Panc1 (cell line): ENCODE measurements around the gene MYCBPAP. TPM values are rescaled to one million over a fixed set of nuclear protein-coding genes. Genes with fewer than 3 reads are reported as not detected.

Source experiments
- ATAC-seq: fragments of 200-7000 bp; cut with Tn5 transposase; 2 replicates; pipeline ENCODE4 v1.9.1; 2020; ENCODE audit warnings: mild to moderate bottlenecking, moderate library complexity
- BruUV-seq: library from RNA; stranded (reverse); fragments of 400-500 nt; replicated peaks from 2 replicates; lab custom pipeline; 2021; lab: Mats Ljungman, UMichigan
- CTCF ChIA-PET: fragments of 300-600 bp; sonication (Branson Sonifier 250); formaldehyde crosslinking; loops from one replicate; lab custom pipeline; 2022; ENCODE audit warnings: antibody characterized with exemption; lab: Charles Lee
- POLR2A ChIA-PET: fragments of 300-600 bp; sonication (Branson Sonifier 250); formaldehyde crosslinking; loops from one replicate; lab custom pipeline; 2022; ENCODE audit warnings: antibody characterized with exemption; lab: Charles Lee
- DNase-seq: peaks from one replicate; pipeline ENCODE4 v3.0.0-alpha.2; 2010; ENCODE audit warnings: low read depth, low spot score
- H3K27ac ChIP-seq: 2 replicates; pipeline ENCODE4 v1.5.1; 2011; ENCODE audit warnings: mild to moderate bottlenecking, low read length, inconsistent platforms
- H3K27me3 ChIP-seq: fragments of 200-500 bp; sonication (Bioruptor generic); 2 replicates; pipeline ENCODE4 v1.6.0; 2014; ENCODE audit warnings: low read length, inconsistent platforms; ENCODE audit not compliant: control insufficient read depth, insufficient read depth
- H3K36me3 ChIP-seq: fragments of 200-500 bp; sonication (Bioruptor generic); 2 replicates; pipeline ENCODE4 v1.5.1; 2014; ENCODE audit warnings: inconsistent platforms, mild to moderate bottlenecking, low read length, moderate library complexity; ENCODE audit not compliant: control insufficient read depth, insufficient read depth
- H3K4me1 ChIP-seq: 2 replicates; pipeline ENCODE4 v1.5.1; 2011; ENCODE audit warnings: inconsistent platforms, mild to moderate bottlenecking, low read length, moderate library complexity; ENCODE audit not compliant: control insufficient read depth, insufficient read depth
- H3K4me3 ChIP-seq, 2 experiments: 2 replicates each; pipeline ENCODE4 v1.5.1; 2011 to 2012; ENCODE audit warnings: low read depth in 2 of 2, low read length in 2 of 2, mild to moderate bottlenecking in 2 of 2, inconsistent platforms in 1 of 2, moderate library complexity in 1 of 2
- H3K9me3 ChIP-seq: fragments of 200-500 bp; sonication (Bioruptor generic); 2 replicates; pipeline ENCODE4 v1.5.1; 2014; ENCODE audit warnings: low read depth, mild to moderate bottlenecking, inconsistent platforms, low read length, moderate library complexity; ENCODE audit not compliant: control insufficient read depth, insufficient read depth
- CTCF ChIP-seq: fragments of 450-650 bp; IDR thresholded peaks from 2 replicates; pipeline ENCODE4 v1.5.1; 2017; ENCODE audit warnings: mild to moderate bottlenecking
- POLR2AphosphoS5 ChIP-seq: IDR thresholded peaks from 2 replicates; pipeline ENCODE4 v1.6.1; 2012; ENCODE audit warnings: mild to moderate bottlenecking, low read depth, low read length, moderate library complexity
- REST ChIP-seq, 2 experiments: IDR thresholded peaks; 2 replicates each; pipeline ENCODE4 v1.6.1; 2011 to 2012; ENCODE audit warnings: low read depth in 2 of 2, control low read depth in 1 of 2, low read length in 1 of 2, mild to moderate bottlenecking in 1 of 2, moderate library complexity in 1 of 2; ENCODE audit not compliant: insufficient read depth in 1 of 2
- SIN3A ChIP-seq: IDR thresholded peaks from 2 replicates; pipeline ENCODE4 v1.6.1; 2012; ENCODE audit warnings: low read depth, mild to moderate bottlenecking, low read length, moderate library complexity, borderline replicate concordance; ENCODE audit not compliant: insufficient read depth
- TCF7L2 ChIP-seq: IDR thresholded peaks from 2 replicates; pipeline ENCODE4 v1.6.1; 2011; ENCODE audit warnings: mild to moderate bottlenecking, low read depth, low read length, inconsistent platforms
- in situ Hi-C: cut with HindIII; loops from 2 replicates; pipeline ENCODE4 v1.10.0; 2016; ENCODE audit warnings: low sequenced_read_pairs, low pct_unique_long_range_greater_than_20kb
- intact Hi-C: fragments of 100-400 bp; cut with micrococcal nuclease; formaldehyde crosslinking; loops from one replicate; pipeline ENCODE4 v1.10.0; 2022; ENCODE audit not compliant: unreplicated experiment
- total RNA-seq: library from RNA; stranded (reverse); gene quantifications from one replicate; pipeline ENCODE4 v1.2.1, GENCODE V29; 2021; ENCODE audit not compliant: unreplicated experiment

Gene MYCBPAP
- total RNA-seq, 1 experiment from 2014 or later: 2.2 TPM

- Histone ChIP-seq H3K9me3 (no peaks in the 10 kb centered on the region), H3K36me3 (no peaks in the 10 kb centered on the region), H3K27me3 (no peaks in the 10 kb centered on the region), H3K4me1 (no peaks in the 10 kb centered on the region), H3K4me3 (no peak overlapping the region), H3K27ac (no peak overlapping the region)
- POLR2A ChIA-PET: no interaction called here
- TF ChIP-seq POLR2AphosphoS5 (no peak), SIN3A (no peak), CTCF (no peak), TCF7L2 (no peak), REST (IDR thresholded peaks at IDR 0.05; ENCODE audit: insufficient read depth in 1 of 2, low read depth in 2 of 2, low read length in 1 of 2) (no peak)
- no TSS peak for BruUV-seq
- in situ Hi-C loops (no loop called here), intact Hi-C loops (no loop called here)
- DNase-seq (no peak), ATAC-seq (no peak)
- CTCF ChIA-PET: no interaction called here
These were observed 9.0 kb upstream of the MYCBPAP start for GRCh38 chr17:50499270-50499669.

- DNase-seq (no peak), ATAC-seq (no peak)
- Histone ChIP-seq H3K4me1 (no peaks in the 10 kb centered on the region), H3K36me3 (no peaks in the 10 kb centered on the region), H3K27ac (no peak overlapping the region), H3K27me3 (no peaks in the 10 kb centered on the region), H3K9me3 (no peaks in the 10 kb centered on the region), H3K4me3 (no peak overlapping the region)
- in situ Hi-C loops (no loop called here), intact Hi-C loops (no loop called here)
- TF ChIP-seq CTCF (no peak), POLR2AphosphoS5 (no peak), REST (IDR thresholded peaks at IDR 0.05; ENCODE audit: insufficient read depth in 1 of 2, low read depth in 2 of 2, low read length in 1 of 2) (no peak), TCF7L2 (no peak), SIN3A (no peak)
- ChIA-PET CTCF (no interaction called here), POLR2A (no interaction called here)
- BruUV-seq: no TSS peak
These were observed 8.5 kb upstream of the MYCBPAP start for GRCh38 chr17:50499721-50500120.
